ENCODE measurements around the gene FCRL4.

The FCRL4 gene

GRCh38 chr1:157597959-157598667 is at the start of gene FCRL4:
FCRL4 (minus strand) TSS chr1:157598085; CDS start chr1:157597944, 141 bp downstream.
- FAIRE-seq = no peak

- FAIRE-seq = no peak
Observed at GRCh38 chr1:157646144-157646543, 48.3 kb upstream of the FCRL4 start.

- FAIRE-seq = no peak
Observed at GRCh38 chr1:157641177-157641576, 43.3 kb upstream of the FCRL4 start.

GRCh38 chr1:157639800-157640199 is 41.9 kb upstream of the FCRL4 start:
- no peak for FAIRE-seq

GRCh38 chr1:157628773-157629172 is 30.9 kb upstream of the FCRL4 start:
- FAIRE-seq = no peak

- no peak for FAIRE-seq
Observed at GRCh38 chr1:157626099-157626498, 28.2 kb upstream of the FCRL4 start.

GRCh38 chr1:157624471-157624870 is 26.6 kb upstream of the FCRL4 start:
- no peak for FAIRE-seq

GRCh38 chr1:157622471-157622870 is 24.6 kb upstream of the FCRL4 start:
- FAIRE-seq = no peak

- no peak for FAIRE-seq
Observed at GRCh38 chr1:157618190-157618589, 20.3 kb upstream of the FCRL4 start.

GRCh38 chr1:157600236-157600635 is 2.4 kb upstream of the FCRL4 start:
- no peak for FAIRE-seq

- FAIRE-seq = no peak
Observed at GRCh38 chr1:157596384-157596783, 1.5 kb downstream of the FCRL4 start.

- no peak for FAIRE-seq
Observed at GRCh38 chr1:157595356-157595755, 2.5 kb downstream of the FCRL4 start.

GRCh38 chr1:157585984-157586383 is 11.9 kb downstream of the FCRL4 start:
- FAIRE-seq = no peak

GRCh38 chr1:157584503-157584902 is 13.4 kb downstream of the FCRL4 start:
- no peak for FAIRE-seq

GRCh38 chr1:157580828-157581210 is 17.1 kb downstream of the FCRL4 start:
- no peak for FAIRE-seq

- FAIRE-seq = peak; percentile 65
Observed at GRCh38 chr1:157580179-157580827, 17.6 kb downstream of the FCRL4 start.

GRCh38 chr1:157577420-157577819 is 20.5 kb downstream of the FCRL4 start:
- no peak for FAIRE-seq

GRCh38 chr1:157575744-157576143 is 22.1 kb downstream of the FCRL4 start:
- no peak for FAIRE-seq

- FAIRE-seq = no peak
Observed at GRCh38 chr1:157574836-157575235, 23.0 kb downstream of the FCRL4 start.

- no peak for FAIRE-seq
Observed at GRCh38 chr1:157566484-157567300, 31.2 kb downstream of the FCRL4 start.

GRCh38 chr1:157562515-157562914 is 35.4 kb downstream of the FCRL4 start:
- no peak for FAIRE-seq

- FAIRE-seq = no peak
Observed at GRCh38 chr1:157558119-157558518, 39.8 kb downstream of the FCRL4 start.
